A549 (cell line): ENCODE measurements around the gene HCAR2. TPM values are rescaled to one million over a fixed set of nuclear protein-coding genes. Genes with fewer than 3 reads are reported as not detected.
A peak's percentile ranks its signal among the peaks of the same experiment; 100 is the strongest.
"Not testable (repeated sequence)": the region's sequence is repeated elsewhere in the genome, so short reads cannot be mapped to it uniquely, and the experiment has no call there.

Source experiments
- ATAC-seq, 2 experiments: fragments of 200-7000 bp in 1 of 2; fragments of >200 bp in 1 of 2; cut with Nextera tagmentation in 1 of 2; cut with Tn5 transposase in 1 of 2; 3 replicates each; pipeline versions ENCODE4 v1.8.0 to v1.9.1; 2018 to 2020; ENCODE audit warnings: mild to moderate bottlenecking in 1 of 2, moderate library complexity in 1 of 2
- CTCF ChIA-PET: fragments of 300-600 bp; sonication (Branson Sonifier 250); formaldehyde crosslinking; extraction: SDS; loops from one replicate; lab custom pipeline; 2021; ENCODE audit warnings: antibody characterized with exemption, inconsistent platforms; lab: Yijun Ruan, JAX
- POLR2A ChIA-PET: fragments of 350-600 bp; formaldehyde crosslinking; extraction: SDS; loops from one replicate; lab custom pipeline; 2021; ENCODE audit warnings: antibody characterized with exemption, inconsistent platforms; lab: Yijun Ruan, JAX
- DNase-seq, 2 experiments: peaks; one replicate each; pipeline versions ENCODE4 v3.0.0 to v3.0.0-alpha.2; 2011 to 2016; ENCODE audit warnings: low read depth in 1 of 2, low spot score in 1 of 2
- FAIRE-seq: peaks from 2 replicates; lab custom pipeline; 2011; peaks lifted over from hg19 to GRCh38; lab: Jason Lieb, UNC
- H3K27ac ChIP-seq, 2 experiments: fragments of >200 bp; sonication (Bioruptor Twin); formaldehyde crosslinking; 3 replicates each; pipeline ENCODE4 v1.5.1; 2016 to 2017
- H3K4me1 ChIP-seq: fragments of >200 bp; sonication (Bioruptor Twin); formaldehyde crosslinking; 3 replicates; pipeline ENCODE4 v1.6.1; 2016
- H3K4me2 ChIP-seq: fragments of >200 bp; sonication (Bioruptor Twin); formaldehyde crosslinking; 3 replicates; pipeline ENCODE4 v1.6.1; 2016
- H3K4me3 ChIP-seq: fragments of >200 bp; sonication (Bioruptor Twin); formaldehyde crosslinking; 3 replicates; pipeline ENCODE4 v1.5.1; 2016
- H3K9me3 ChIP-seq: fragments of >200 bp; sonication (Bioruptor Twin); formaldehyde crosslinking; 3 replicates; pipeline ENCODE4 v1.6.1; 2016
- ATOH8 ChIP-seq: fragments of 250-450 bp; sonication (Bioruptor Pico); IDR thresholded peaks from 2 replicates; pipeline ENCODE4 v1.5.0; 2020; ENCODE audit warnings: low read depth, mild to moderate bottlenecking, moderate library complexity
- BCL3 ChIP-seq: fragments of >200 bp; sonication (Bioruptor Twin); formaldehyde crosslinking; IDR thresholded peaks from 3 replicates; pipeline ENCODE4 v1.6.1; 2016
- CBX2 ChIP-seq: fragments of 200-600 bp; sonication (generic); IDR thresholded peaks from 2 replicates; pipeline ENCODE4 v1.6.1; 2016; ENCODE audit warnings: low read depth, mild to moderate bottlenecking, borderline replicate concordance
- EHF ChIP-seq: fragments of 250-450 bp; sonication (Bioruptor Pico); IDR thresholded peaks from 2 replicates; pipeline ENCODE4 v1.5.0; 2020; ENCODE audit warnings: mild to moderate bottlenecking
- EP300 ChIP-seq, 2 experiments: fragments of >200 bp; sonication (Bioruptor Twin); formaldehyde crosslinking; IDR thresholded peaks; 2 replicates in 1 of 2; 3 replicates in 1 of 2; pipeline ENCODE4 v1.6.1; 2016 to 2017
- ESRRA ChIP-seq: fragments of 150-350 bp; IDR thresholded peaks from 2 replicates; pipeline ENCODE4 v1.6.1; 2014; ENCODE audit warnings: mild to moderate bottlenecking, low read length, borderline replicate concordance
- FOXS1 ChIP-seq: fragments of 250-450 bp; sonication (Bioruptor Pico); IDR thresholded peaks from 2 replicates; pipeline ENCODE4 v1.5.0; 2020; ENCODE audit warnings: mild to moderate bottlenecking, moderate library complexity
- GATA3 ChIP-seq: IDR thresholded peaks from 2 replicates; pipeline ENCODE4 v1.6.1; 2012; ENCODE audit warnings: borderline replicate concordance
- HOXA7 ChIP-seq: fragments of 250-450 bp; sonication (Bioruptor Pico); IDR thresholded peaks from 2 replicates; pipeline ENCODE4 v1.5.0; 2020; ENCODE audit warnings: mild to moderate bottlenecking, moderate library complexity
- HOXB13 ChIP-seq: fragments of 250-450 bp; sonication (Bioruptor Pico); IDR thresholded peaks from 2 replicates; pipeline ENCODE4 v1.5.0; 2020; ENCODE audit warnings: low read depth, mild to moderate bottlenecking, moderate library complexity
- JUN ChIP-seq, 2 experiments: fragments of >200 bp; sonication (Bioruptor Twin); formaldehyde crosslinking; IDR thresholded peaks; 2 replicates in 1 of 2; 3 replicates in 1 of 2; pipeline ENCODE4 v1.6.1; 2016 to 2017
- KDM5A ChIP-seq: fragments of 200-600 bp; sonication (generic); IDR thresholded peaks from 2 replicates; pipeline ENCODE4 v1.6.1; 2016; ENCODE audit warnings: antibody characterized with exemption, mild to moderate bottlenecking
- MAFK ChIP-seq: fragments of 450-650 bp; IDR thresholded peaks from 2 replicates; pipeline ENCODE4 v1.6.1; 2014; ENCODE audit not compliant: partially characterized antibody
- MAX ChIP-seq: IDR thresholded peaks from 2 replicates; pipeline ENCODE4 v1.6.1; 2012
- POLR2A ChIP-seq: IDR thresholded peaks from 2 replicates; pipeline ENCODE4 v1.6.1; 2012; ENCODE audit warnings: mild to moderate bottlenecking, low read length
- RAD21 ChIP-seq, 2 experiments: fragments of >200 bp in 1 of 2; sonication (Bioruptor Twin) in 1 of 2; formaldehyde crosslinking in 1 of 2; IDR thresholded peaks in 1 of 2; conservative IDR thresholded peaks in 1 of 2; 2 replicates in 1 of 2; 3 replicates in 1 of 2; pipeline ENCODE4 v1.6.1; 2012 to 2018; ENCODE audit warnings: inconsistent platforms in 1 of 2
- RFX5 ChIP-seq: fragments of 450-650 bp; IDR thresholded peaks from 2 replicates; pipeline ENCODE4 v1.7.1; 2014; ENCODE audit warnings: antibody characterized with exemption, mild to moderate bottlenecking, moderate library complexity
- RNF2 ChIP-seq: fragments of 200-600 bp; sonication (generic); IDR thresholded peaks from 2 replicates; pipeline ENCODE4 v1.6.1; 2016; ENCODE audit warnings: low read depth, mild to moderate bottlenecking, antibody characterized with exemption, moderate library complexity, borderline replicate concordance
- TP53 ChIP-seq: fragments of 250-450 bp; sonication (Bioruptor Pico); IDR thresholded peaks from 2 replicates; pipeline ENCODE4 v1.5.0; 2021; ENCODE audit warnings: mild to moderate bottlenecking, moderate library complexity
- ZC3H11A ChIP-seq: fragments of 450-650 bp; IDR thresholded peaks from 2 replicates; pipeline ENCODE4 v1.6.1; 2014; ENCODE audit warnings: antibody characterized with exemption, mild to moderate bottlenecking
- ZNF302 ChIP-seq: fragments of 250-450 bp; sonication (Bioruptor Pico); IDR thresholded peaks from 2 replicates; pipeline ENCODE4 v1.9.0; 2021; ENCODE audit warnings: inconsistent platforms, mild to moderate bottlenecking, moderate library complexity
- ZSCAN20 ChIP-seq: fragments of 250-450 bp; sonication (Bioruptor Pico); IDR thresholded peaks from 2 replicates; pipeline ENCODE4 v1.8.0; 2022; ENCODE audit warnings: mild to moderate bottlenecking, moderate library complexity
- WGBS: methylation state at CpG from one replicate; pipeline ENCODE4 v1.1.6; 2017; ENCODE audit errors: missing lambda C conversion rate; 5-methylcytosine and 5-hydroxymethylcytosine counted together
- polyA plus RNA-seq, 4 experiments: library from polyadenylated mRNA; depleted of rRNA in 3 of 4; stranded (reverse); fragments of >200 nt; fragmentation: RNase III in 1 of 4; extraction: RNeasy Plus Mini Kit Qiagen cat#74134 plus additional on column Dnase treatment in 1 of 4; gene quantifications; 2 replicates in 3 of 4; 3 replicates in 1 of 4; pipeline ENCODE4 v1.2.3, GENCODE V29; 2011 to 2017

The HCAR2 gene
- polyA plus RNA-seq, 2 of the 4 experiments (the other 2 are of a cell fraction) = 0.09 TPM; not detected in 1

GRCh38 chr12:122724641-122725243 is 21.6 kb upstream of the HCAR2 start:
- DNase-seq (no peak), FAIRE-seq (no peak), ATAC-seq (no peak)
- H3K4me2 ChIP-seq = no peak overlapping the region
- H3K4me3 ChIP-seq = no peak overlapping the region
- no peaks in the 10 kb centered on the region for H3K9me3 ChIP-seq
- peaks cover 13% of the 10 kb centered on the region for H3K4me1 ChIP-seq
- POLR2A ChIA-PET = no interaction called here
- CTCF ChIA-PET = interaction anchor here (1.4 kb wide), 1 partner anchor 87 kb away, joined by 7 read pairs; no protein-coding TSS in a partner anchor
- 85% methylated on average over 12 of the region's 12 CpGs for WGBS
- H3K27ac ChIP-seq = no peak overlapping the region
- TF ChIP-seq RFX5 (no peak), ZC3H11A (no peak), JUN (IDR thresholded peaks at IDR 0.05) (no peak), MAX (no peak), FOXS1 (CRISPR knock-in tag) (no peak), MAFK (no peak), RNF2 (no peak), GATA3 (no peak), EP300 (IDR thresholded peaks at IDR 0.05) (no peak), EHF (no peak), ATOH8 (CRISPR knock-in tag) (no peak), HOXA7 (CRISPR knock-in tag) (no peak)
- TF ChIP-seq, all 56 proteins: peak for 0

- no peak for ATAC-seq
- Histone ChIP-seq H3K9me3 (no peaks in the 10 kb centered on the region), H3K4me2 (no peak overlapping the region), H3K4me3 (no peak overlapping the region), H3K27ac (no peak overlapping the region), H3K4me1 (peaks cover 13% of the 10 kb centered on the region)
- CTCF ChIA-PET = interaction anchor here (0.5 to 1.8 kb wide), 4 partner anchors 30 to 85 kb away, joined by 3 to 4 read pairs (median 4); partner anchors contain the start of gene DENR
- no peak for DNase-seq
- 18% methylated on average over 1 of the region's 1 CpG for WGBS
- POLR2A ChIA-PET = no interaction called here
- TF ChIP-seq ZSCAN20 (no peak), BCL3 (no peak), CBX2 (no peak), POLR2A (no peak), KDM5A (no peak), TP53 (CRISPR knock-in tag) (no peak), ZNF302 (no peak)
- FAIRE-seq = no peak
Measured at GRCh38 chr12:122722387-122722786, 19.2 kb upstream of the HCAR2 start.

- DNase-seq = no peak
- FAIRE-seq = no peak
- ATAC-seq = no peak
- H3K27ac ChIP-seq = no peak overlapping the region
- POLR2A ChIA-PET = no interaction called here
- no peaks in the 10 kb centered on the region for H3K9me3 ChIP-seq
- no peak for TF ChIP-seq ESRRA
- no peak for TF ChIP-seq KDM5A
- no peak for TF ChIP-seq RAD21 (conservative IDR thresholded peaks at IDR 0.05 in 1 of 2, IDR thresholded peaks at IDR 0.05 in 1 of 2)
- no peak for TF ChIP-seq HOXB13
- no peak overlapping the region for H3K4me2 ChIP-seq
- CTCF ChIA-PET = interaction anchor here (0.6 to 1.4 kb wide), 2 partner anchors 20 to 31 kb away, joined by 3 to 4 read pairs; no protein-coding TSS in a partner anchor
- H3K4me1 ChIP-seq = peaks cover 10% of the 10 kb centered on the region
- 86% methylated on average over 11 of the region's 11 CpGs for WGBS
- no peak overlapping the region for H3K4me3 ChIP-seq
Measured at GRCh38 chr12:122721057-122721545, 17.9 kb upstream of the HCAR2 start.

- WGBS = 59% methylated on average over 10 of the region's 10 CpGs
- CTCF ChIA-PET, H3K4me1 ChIP-seq, H3K9me3 ChIP-seq, FAIRE-seq, H3K4me3 ChIP-seq, POLR2A ChIA-PET, H3K4me2 ChIP-seq, DNase-seq, ATAC-seq, H3K27ac ChIP-seq: not testable (repeated sequence)
Measured at GRCh38 chr12:122716658-122717057, 13.5 kb upstream of the HCAR2 start, which contains the start of gene HCAR3. TSS of gene HCAR3 (minus strand) at chr12:122716811. CDS start at chr12:122716737, 74 bp downstream.

- H3K27ac ChIP-seq, H3K4me2 ChIP-seq, H3K9me3 ChIP-seq, DNase-seq, FAIRE-seq, ATAC-seq, H3K4me1 ChIP-seq, H3K4me3 ChIP-seq: not testable (repeated sequence)
- ChIA-PET POLR2A (interaction anchor here (0.5 kb wide), 1 partner anchor 650 kb away, joined by 3 read pairs; no protein-coding TSS in a partner anchor), CTCF (interaction anchor here (0.6 kb wide), 1 partner anchor 65 kb away, joined by 3 read pairs; no protein-coding TSS in a partner anchor)
- WGBS = 86% methylated on average over 6 of the region's 6 CpGs
Measured at GRCh38 chr12:122715211-122715610, 12.1 kb upstream of the HCAR2 start.

GRCh38 chr12:122713491-122714188 is 10.5 kb upstream of the HCAR2 start:
- WGBS = 79% methylated on average over 4 of the region's 10 CpGs
- POLR2A ChIA-PET, H3K27ac ChIP-seq, H3K9me3 ChIP-seq, H3K4me3 ChIP-seq, CTCF ChIA-PET, H3K4me2 ChIP-seq, DNase-seq, H3K4me1 ChIP-seq: not testable (repeated sequence)
- ATAC-seq = peak; percentile 66 to 78
- FAIRE-seq = peak; percentile 84
